Heart right ventricle (tissue), 16 donors: ENCODE measurements around the gene C10orf95. TPM values are rescaled to one million over a fixed set of nuclear protein-coding genes. Genes with fewer than 3 reads are reported as not detected.
A peak's percentile ranks its signal among the peaks of the same experiment; 100 is the strongest.

Source experiments
- ATAC-seq, 8 donors: fragments of 200-7000 bp; cut with Tn5 transposase; one replicate each; pipeline ENCODE4 v1.9.1; 2020; ENCODE audit warnings: mild to moderate bottlenecking in 8 of 8, moderate library complexity in 8 of 8, moderate number of reproducible peaks in 1 of 8
- DNase-seq, 2 donors: peaks; one replicate each; pipeline ENCODE4 v3.0.0-alpha.2; 2020
- H3K27ac ChIP-seq, 10 donors: fragments of 200-600 bp; sonication (generic) in 2 of 10; one replicate each; pipeline versions ENCODE4 v1.5.0 to v1.8.0; 2020 to 2022; ENCODE audit warnings: mild to moderate bottlenecking in 3 of 10
- H3K27me3 ChIP-seq, 7 donors: fragments of 200-600 bp; one replicate each; pipeline ENCODE4 v1.8.0; 2021 to 2022; ENCODE audit warnings: mild to moderate bottlenecking in 2 of 7
- H3K36me3 ChIP-seq, 9 donors: fragments of 200-600 bp; sonication (generic) in 1 of 9; one replicate each; pipeline versions ENCODE4 v1.5.0 to v1.8.0; 2020 to 2022; ENCODE audit warnings: mild to moderate bottlenecking in 2 of 9
- H3K4me1 ChIP-seq, 9 donors: fragments of 200-600 bp; sonication (generic) in 1 of 9; one replicate each; pipeline versions ENCODE4 v1.5.0 to v1.8.0; 2020 to 2022; ENCODE audit warnings: mild to moderate bottlenecking in 4 of 9
- H3K4me3 ChIP-seq, 10 donors: fragments of 200-600 bp; sonication (generic) in 2 of 10; one replicate each; pipeline versions ENCODE4 v1.5.0 to v1.8.0; 2020 to 2022; ENCODE audit warnings: mild to moderate bottlenecking in 7 of 10, moderate library complexity in 2 of 10
- H3K9me3 ChIP-seq, 11 donors: fragments of 200-600 bp in 10 of 11; sonication (generic) in 2 of 11; one replicate each; pipeline versions ENCODE4 v1.5.0 to v1.8.0; 2013 to 2022; ENCODE audit warnings: mild to moderate bottlenecking in 2 of 11, control low read depth in 1 of 11, moderate library complexity in 1 of 11
- CTCF ChIP-seq, 9 donors: fragments of 200-600 bp; sonication (generic) in 2 of 9; IDR thresholded peaks; one replicate each; pipeline versions ENCODE4 v1.5.0 to v1.8.0; 2021 to 2022; ENCODE audit warnings: antibody characterized with exemption in 9 of 9, mild to moderate bottlenecking in 5 of 9, moderate library complexity in 1 of 9
- WGBS, 2 donors: extraction: QIAGEN DNeasy Blood & Tissue Kit; methylation state at CpG; one replicate each; pipeline ENCODE4 v1.1.7; 2013; ENCODE audit warnings: inconsistent platforms in 1 of 2; 5-methylcytosine and 5-hydroxymethylcytosine counted together
- intact Hi-C, 10 donors: fragments of 100-400 bp; cut with DNase I; formaldehyde crosslinking; loops; one replicate each; pipeline versions ENCODE4 v1.11.1 to v1.14.2; 2022
- polyA plus RNA-seq, 2 donors: library from polyadenylated mRNA; stranded (reverse); fragments of 200-250 nt; gene quantifications; one replicate each; pipeline ENCODE4 v1.2.3, GENCODE V29; 2013
- total RNA-seq, 10 donors: library from RNA; stranded (reverse); fragmentation: NEBNext Ultra II Directional in 3 of 10; extraction: Animal tissue kit (Norgen Biotek cat#: 25700) in 3 of 10; gene quantifications; one replicate each; pipeline versions ENCODE4 v1.2.1 to v1.2.4, GENCODE V29; 2021 to 2023
- donor health status: Arrhythmogenic right ventricular cardiomyopathy.
- donor health status: ischemic (EF 13 %, LVEDD 7.1; RV severe dilation, severe dysfunction).
- donor health status: healthy with polysubstance abuse.
- donor health status: DM: no; HTN: yes; CAD: no.
- donor health status: DM: no; HTN: no; CAD: no.
- donor health status: ischemic (EF 25% LVEDD 6.9; RV normal size, moderate dysfunction).
- donor health status: ischemic (EF 25% LVEDD 5.7; RV mildly dilated, moderate dysfunction).
- donor health status: healthy.
- donor health status: DM: yes; HTN: yes; CAD: no.
- donor health status: Ischemic cardiomyopathy.
- donor health status: ischemic (EF 35%, LVEDD 5.7; RV mildly dilated, moderate dysfunction).
- donor health status: nonischemic (EF 11% LVEDD 7.7; RV severe dilation, severe dysfunction).
- donor health status: DM: yes; HTN: yes; CAD: no.
- donor health status: PGD.
- donor health status: ischemic (EF 29% LVEDD 5.4; RV normal size, mild dysfunction).
- donor health status: nonischemic (EF 23%, LVEDD 6.1; RV moderate dilation, normal function).

The C10orf95 gene
- total and polyA plus RNA-seq, 12 donors = not detected

GRCh38 chr10:102409604-102410428 lies 41.5 kb downstream of the C10orf95 start:
- Histone ChIP-seq H3K9me3 (no peaks in the 10 kb centered on the region), H3K4me1 (peaks cover 0 to 24% (median 13%) of the 10 kb centered on the region in 9 donors), H3K27ac (no peak overlapping the region), H3K27me3 (peaks cover 13 to 75% (median 73%) of the 10 kb centered on the region in 7 donors), H3K36me3 (no peaks in the 10 kb centered on the region), H3K4me3 (peak overlapping the region in 9 of 10 donors; percentile 12 to 50 (median 37))
- TF ChIP-seq CTCF (IDR thresholded peaks at IDR 0.05) = no peak
- intact Hi-C loops = loop anchor here in 1 of 10 donors (10.0 kb wide), 1 partner anchor 175 kb away; no protein-coding TSS in a partner anchor
- no peak for DNase-seq
- 28 to 33% methylated on average over 24 of the region's 24 CpGs for WGBS, 2 donors
- peak in 1 of 8 donors; percentile 3 for ATAC-seq

GRCh38 chr10:102408728-102409603 lies 42.4 kb downstream of the C10orf95 start:
- TF ChIP-seq CTCF (IDR thresholded peaks at IDR 0.05) = no peak
- ATAC-seq = peak in 5 of 8 donors; percentile 26 to 53 (median 34)
- intact Hi-C loops = no loop called here
- no peaks in the 10 kb centered on the region for H3K36me3 ChIP-seq
- no peaks in the 10 kb centered on the region for H3K9me3 ChIP-seq
- no peak overlapping the region for H3K27ac ChIP-seq
- peak in 1 of 2 donors; percentile 38 for DNase-seq
- 2% methylated on average over 74 to 103 of the region's 103 CpGs for WGBS, 2 donors
- peaks cover 0 to 24% (median 13%) of the 10 kb centered on the region in 9 donors for H3K4me1 ChIP-seq
- peak overlapping the region in 9 of 10 donors; percentile 26 to 50 (median 41) for H3K4me3 ChIP-seq
- H3K27me3 ChIP-seq = peaks cover 13 to 71% (median 65%) of the 10 kb centered on the region in 7 donors

GRCh38 chr10:102408131-102408727 lies 43.1 kb downstream of the C10orf95 start:
- ATAC-seq = no peak
- Histone ChIP-seq H3K27me3 (peaks cover 13 to 63% (median 57%) of the 10 kb centered on the region in 7 donors), H3K4me1 (peaks cover 0 to 24% (median 13%) of the 10 kb centered on the region in 9 donors)

More at GRCh38 chr10:102408131-102408727, 43.1 kb downstream of the C10orf95 start:
- H3K4me3 ChIP-seq = peak overlapping the region in 9 of 10 donors; percentile 26 to 50 (median 41)
- TF ChIP-seq CTCF (IDR thresholded peaks at IDR 0.05) = no peak
- DNase-seq = no peak
- WGBS, 2 donors = 62 to 67% methylated on average over 14 of the region's 14 CpGs
- H3K36me3 ChIP-seq = peaks cover 0 to 4% (median 0%) of the 10 kb centered on the region in 9 donors
- no peak overlapping the region for H3K27ac ChIP-seq
- intact Hi-C loops = no loop called here
- H3K9me3 ChIP-seq = no peaks in the 10 kb centered on the region
